IMR-90 (cell line): Measurements from ENCODE around the gene FGD3.

Source experiments
- BHLHE40 ChIP-seq: fragments of 150-350 bp; IDR thresholded peaks from 2 replicates; pipeline ENCODE4 v1.6.1; 2016; ENCODE audit warnings: mild to moderate bottlenecking, low read depth, low read length
- CEBPB ChIP-seq: IDR thresholded peaks from 2 replicates; pipeline ENCODE4 v1.6.1; 2012; ENCODE audit warnings: low read depth, low read length, improper control_type of control experiment
- CHD1 ChIP-seq: IDR thresholded peaks from 2 replicates; pipeline ENCODE4 v1.6.1; 2012; ENCODE audit warnings: low read depth, low read length, improper control_type of control experiment
- MAFK ChIP-seq: IDR thresholded peaks from 2 replicates; pipeline ENCODE4 v1.6.1; 2012; ENCODE audit warnings: low read depth, low read length, improper control_type of control experiment
- MAZ ChIP-seq: IDR thresholded peaks from 2 replicates; pipeline ENCODE4 v1.6.1; 2012; ENCODE audit warnings: low read depth, mild to moderate bottlenecking, low read length, improper control_type of control experiment, moderate library complexity, borderline replicate concordance
- MXI1 ChIP-seq: IDR thresholded peaks from 2 replicates; pipeline ENCODE4 v1.6.1; 2012; ENCODE audit warnings: low read depth, mild to moderate bottlenecking, low read length, moderate library complexity, borderline replicate concordance
- POLR2A ChIP-seq: IDR thresholded peaks from 2 replicates; pipeline ENCODE4 v1.6.1; 2012; ENCODE audit warnings: mild to moderate bottlenecking, low read depth, low read length
- RAD21 ChIP-seq: IDR thresholded peaks from 2 replicates; pipeline ENCODE4 v1.6.1; 2012; ENCODE audit warnings: low read length, improper control_type of control experiment
- RFX5 ChIP-seq: IDR thresholded peaks from 2 replicates; pipeline ENCODE4 v1.8.0; 2012; ENCODE audit warnings: low read depth, mild to moderate bottlenecking, low read length, moderate library complexity
- SMC3 ChIP-seq: fragments of 150-350 bp; IDR thresholded peaks from 2 replicates; pipeline ENCODE4 v1.6.1; 2016; ENCODE audit warnings: low read depth, mild to moderate bottlenecking, antibody characterized with exemption, low read length, moderate library complexity
- TF ChIP-seq, protein P1 (sequence below): conservative IDR thresholded peaks from 2 replicates; pipeline ENCODE4 v1.5.1; 2012; ENCODE audit warnings: mild to moderate bottlenecking, low read depth, low read length, improper control_type of control experiment
- TF ChIP-seq, protein P2 (sequence below): fragments of 150-350 bp; IDR thresholded peaks from 2 replicates; pipeline ENCODE4 v1.6.1; 2017; ENCODE audit warnings: mild to moderate bottlenecking, antibody characterized with exemption, low read length, low read depth

DNA sequence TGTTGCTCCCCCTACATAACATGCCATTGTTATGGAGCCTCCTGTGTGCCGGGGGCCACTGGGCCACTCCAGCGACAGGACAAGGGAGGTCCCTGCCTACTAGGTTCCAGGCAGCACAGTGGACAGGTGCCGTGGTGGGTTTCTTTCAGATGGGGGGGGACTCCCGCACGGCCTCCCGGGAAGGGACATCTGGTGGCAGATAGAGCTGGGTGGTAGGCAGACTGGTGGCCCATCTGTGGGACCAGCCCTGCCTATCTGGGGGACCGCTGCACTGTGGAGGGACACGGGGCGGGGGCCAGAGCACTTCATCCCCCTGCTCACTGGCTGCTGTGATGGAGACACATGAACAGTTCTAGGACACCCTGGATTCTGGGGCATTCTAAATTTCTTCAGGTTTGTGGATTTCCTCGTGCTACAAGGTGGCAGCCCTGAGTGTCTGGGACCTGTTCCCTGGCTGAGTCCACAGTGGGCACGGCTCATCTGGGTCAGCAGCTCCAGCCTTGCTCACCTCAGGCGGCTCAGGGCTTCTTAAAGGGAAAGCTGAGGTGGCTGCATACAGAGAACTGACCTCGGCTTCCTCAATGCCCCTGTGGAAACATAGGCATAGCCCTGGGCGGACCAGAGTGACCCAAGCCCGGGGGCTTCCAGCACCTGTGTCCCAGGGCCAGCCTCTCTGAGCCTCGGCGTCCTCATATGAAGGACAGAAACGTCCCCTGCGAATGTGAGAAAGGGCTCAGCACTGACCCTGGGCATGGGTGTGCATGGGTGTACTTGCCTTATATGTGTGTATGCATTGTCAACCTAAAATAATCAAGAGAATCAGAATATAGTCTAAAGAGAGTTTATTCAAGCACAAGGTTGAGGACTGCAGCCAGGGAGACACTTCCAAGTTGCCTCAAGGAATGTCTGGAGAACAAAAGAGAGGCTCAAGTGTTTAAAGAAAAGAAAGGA lies 22.5 kb downstream of the FGD3 start:
- TF ChIP-seq, protein P1, sequence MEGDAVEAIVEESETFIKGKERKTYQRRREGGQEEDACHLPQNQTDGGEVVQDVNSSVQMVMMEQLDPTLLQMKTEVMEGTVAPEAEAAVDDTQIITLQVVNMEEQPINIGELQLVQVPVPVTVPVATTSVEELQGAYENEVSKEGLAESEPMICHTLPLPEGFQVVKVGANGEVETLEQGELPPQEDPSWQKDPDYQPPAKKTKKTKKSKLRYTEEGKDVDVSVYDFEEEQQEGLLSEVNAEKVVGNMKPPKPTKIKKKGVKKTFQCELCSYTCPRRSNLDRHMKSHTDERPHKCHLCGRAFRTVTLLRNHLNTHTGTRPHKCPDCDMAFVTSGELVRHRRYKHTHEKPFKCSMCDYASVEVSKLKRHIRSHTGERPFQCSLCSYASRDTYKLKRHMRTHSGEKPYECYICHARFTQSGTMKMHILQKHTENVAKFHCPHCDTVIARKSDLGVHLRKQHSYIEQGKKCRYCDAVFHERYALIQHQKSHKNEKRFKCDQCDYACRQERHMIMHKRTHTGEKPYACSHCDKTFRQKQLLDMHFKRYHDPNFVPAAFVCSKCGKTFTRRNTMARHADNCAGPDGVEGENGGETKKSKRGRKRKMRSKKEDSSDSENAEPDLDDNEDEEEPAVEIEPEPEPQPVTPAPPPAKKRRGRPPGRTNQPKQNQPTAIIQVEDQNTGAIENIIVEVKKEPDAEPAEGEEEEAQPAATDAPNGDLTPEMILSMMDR = no peak
- TF ChIP-seq, protein P2, sequence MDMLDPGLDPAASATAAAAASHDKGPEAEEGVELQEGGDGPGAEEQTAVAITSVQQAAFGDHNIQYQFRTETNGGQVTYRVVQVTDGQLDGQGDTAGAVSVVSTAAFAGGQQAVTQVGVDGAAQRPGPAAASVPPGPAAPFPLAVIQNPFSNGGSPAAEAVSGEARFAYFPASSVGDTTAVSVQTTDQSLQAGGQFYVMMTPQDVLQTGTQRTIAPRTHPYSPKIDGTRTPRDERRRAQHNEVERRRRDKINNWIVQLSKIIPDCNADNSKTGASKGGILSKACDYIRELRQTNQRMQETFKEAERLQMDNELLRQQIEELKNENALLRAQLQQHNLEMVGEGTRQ = no peak
- TF ChIP-seq RAD21 (no peak), MAFK (no peak), POLR2A (no peak), SMC3 (no peak), CEBPB (no peak), BHLHE40 (no peak), MXI1 (no peak), CHD1 (no peak), MAZ (no peak), RFX5 (no peak)
